Suprapubic skin (tissue), 4 donors: ENCODE data around the gene IQCN. TPM values are rescaled to one million over a fixed set of nuclear protein-coding genes. Genes with fewer than 3 reads are reported as not detected.

Source experiments
- DNase-seq, 2 donors: peaks; one replicate each; pipeline ENCODE4 v3.0.0-alpha.2; 2019; ENCODE audit warnings: low spot score in 2 of 2
- H3K27ac ChIP-seq: fragments of 200-600 bp; sonication (generic); one replicate; pipeline ENCODE4 v1.5.1; 2019
- H3K27me3 ChIP-seq: fragments of 200-600 bp; sonication (generic); one replicate; pipeline ENCODE4 v1.5.1; 2019
- H3K36me3 ChIP-seq: fragments of 200-600 bp; sonication (generic); one replicate; pipeline ENCODE4 v1.5.1; 2019
- H3K4me1 ChIP-seq: fragments of 200-600 bp; sonication (generic); one replicate; pipeline ENCODE4 v1.5.1; 2019
- H3K4me3 ChIP-seq: fragments of 200-600 bp; sonication (generic); one replicate; pipeline ENCODE4 v1.5.1; 2019; ENCODE audit warnings: mild to moderate bottlenecking
- H3K9me3 ChIP-seq: fragments of 200-600 bp; sonication (generic); one replicate; pipeline ENCODE4 v1.5.1; 2019
- EP300 ChIP-seq: sonication (generic); formaldehyde crosslinking; IDR thresholded peaks from one replicate; pipeline ENCODE4 v1.6.1; 2017; ENCODE audit warnings: antibody characterized with exemption
- POLR2A ChIP-seq, 2 donors: fragments of 450-650 bp; IDR thresholded peaks; one replicate each; pipeline ENCODE4 v1.6.1; 2017; ENCODE audit warnings: antibody characterized with exemption in 2 of 2, mild to moderate bottlenecking in 2 of 2, moderate library complexity in 2 of 2
- POLR2AphosphoS5 ChIP-seq, 3 donors: sonication (generic); formaldehyde crosslinking; IDR thresholded peaks; one replicate each; pipeline ENCODE4 v1.6.1; 2017; ENCODE audit warnings: antibody characterized with exemption in 3 of 3
- WGBS: methylation state at CpG from one replicate; pipeline ENCODE4 v1.1.5; 2018; 5-methylcytosine and 5-hydroxymethylcytosine counted together
- total RNA-seq, 4 donors: library from RNA; depleted of rRNA; stranded (reverse); fragments of >200 nt; gene quantifications; one replicate each; pipeline ENCODE4 v1.1.0, GENCODE V29; 2016
- TF ChIP-seq, protein P1 (sequence below), 2 donors: fragments of 200-600 bp in 1 of 2; fragments of 450-650 bp in 1 of 2; sonication (generic) in 1 of 2; IDR thresholded peaks; one replicate each; pipeline ENCODE4 v1.5.1; 2016 to 2019; ENCODE audit warnings: antibody characterized with exemption in 2 of 2, mild to moderate bottlenecking in 1 of 2, moderate library complexity in 1 of 2

IQCN gene
- total RNA-seq, 4 donors from 2014 or later = 8.1 to 27.6 (median 13.6) TPM

GRCh38 chr19:18283338-18283737, 9.1 kb upstream of the IQCN start:
- TF ChIP-seq POLR2A (IDR thresholded peaks at IDR 0.05) = no peak
- TF ChIP-seq, protein P1, sequence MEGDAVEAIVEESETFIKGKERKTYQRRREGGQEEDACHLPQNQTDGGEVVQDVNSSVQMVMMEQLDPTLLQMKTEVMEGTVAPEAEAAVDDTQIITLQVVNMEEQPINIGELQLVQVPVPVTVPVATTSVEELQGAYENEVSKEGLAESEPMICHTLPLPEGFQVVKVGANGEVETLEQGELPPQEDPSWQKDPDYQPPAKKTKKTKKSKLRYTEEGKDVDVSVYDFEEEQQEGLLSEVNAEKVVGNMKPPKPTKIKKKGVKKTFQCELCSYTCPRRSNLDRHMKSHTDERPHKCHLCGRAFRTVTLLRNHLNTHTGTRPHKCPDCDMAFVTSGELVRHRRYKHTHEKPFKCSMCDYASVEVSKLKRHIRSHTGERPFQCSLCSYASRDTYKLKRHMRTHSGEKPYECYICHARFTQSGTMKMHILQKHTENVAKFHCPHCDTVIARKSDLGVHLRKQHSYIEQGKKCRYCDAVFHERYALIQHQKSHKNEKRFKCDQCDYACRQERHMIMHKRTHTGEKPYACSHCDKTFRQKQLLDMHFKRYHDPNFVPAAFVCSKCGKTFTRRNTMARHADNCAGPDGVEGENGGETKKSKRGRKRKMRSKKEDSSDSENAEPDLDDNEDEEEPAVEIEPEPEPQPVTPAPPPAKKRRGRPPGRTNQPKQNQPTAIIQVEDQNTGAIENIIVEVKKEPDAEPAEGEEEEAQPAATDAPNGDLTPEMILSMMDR (IDR thresholded peaks at IDR 0.05) = no peak
- no peak for TF ChIP-seq POLR2AphosphoS5 (IDR thresholded peaks at IDR 0.05)
- TF ChIP-seq EP300 = no peak
- DNase-seq = no peak
- H3K4me1 ChIP-seq = peaks cover 50% of the 10 kb centered on the region
- H3K9me3 ChIP-seq = no peaks in the 10 kb centered on the region
- WGBS = 71% methylated on average over 5 of the region's 5 CpGs
- peaks cover 7% of the 10 kb centered on the region for H3K36me3 ChIP-seq
- H3K4me3 ChIP-seq = no peak overlapping the region
- peak overlapping the region; percentile 100 for H3K27ac ChIP-seq
- H3K27me3 ChIP-seq = no peaks in the 10 kb centered on the region

DNA sequence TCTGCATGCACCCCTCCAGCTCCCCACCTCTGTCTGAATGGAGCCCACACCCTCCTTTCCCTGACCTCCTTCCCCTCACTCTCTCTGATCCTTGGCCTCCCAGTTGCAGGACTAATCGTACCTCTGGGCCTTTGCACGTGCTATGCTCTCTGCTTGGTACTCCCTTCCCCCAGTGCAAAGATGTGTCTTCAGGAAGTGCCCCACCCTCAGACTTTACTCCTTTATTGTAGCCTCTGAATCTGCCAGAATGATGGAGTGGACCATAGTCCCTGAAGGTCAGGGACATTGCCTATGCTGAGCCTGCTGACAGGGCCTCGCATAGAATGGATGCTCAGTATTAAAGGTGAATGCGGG, 8.5 kb upstream of the IQCN start:
- peak overlapping the region; percentile 100 for H3K27ac ChIP-seq
- 57% methylated on average over 4 of the region's 4 CpGs for WGBS
- no peaks in the 10 kb centered on the region for H3K9me3 ChIP-seq
- peaks cover 7% of the 10 kb centered on the region for H3K36me3 ChIP-seq
- no peak for TF ChIP-seq POLR2A (IDR thresholded peaks at IDR 0.05)
- TF ChIP-seq, protein P1 (IDR thresholded peaks at IDR 0.05) = no peak
- no peak for TF ChIP-seq POLR2AphosphoS5 (IDR thresholded peaks at IDR 0.05)
- no peak for TF ChIP-seq EP300
- H3K4me1 ChIP-seq = peaks cover 51% of the 10 kb centered on the region
- DNase-seq = no peak
- peak overlapping the region; percentile 97 for H3K4me3 ChIP-seq
- H3K27me3 ChIP-seq = no peaks in the 10 kb centered on the region

GRCh38 chr19:18282021-18282787, 8.0 kb upstream of the IQCN start:
- Histone ChIP-seq H3K4me1 (peaks cover 51% of the 10 kb centered on the region), H3K36me3 (peaks cover 7% of the 10 kb centered on the region), H3K4me3 (peak overlapping the region; percentile 97), H3K27ac (peak overlapping the region; percentile 100), H3K9me3 (no peaks in the 10 kb centered on the region), H3K27me3 (no peaks in the 10 kb centered on the region)
- under 1% methylated on average over 14 of the region's 27 CpGs for WGBS
- TF ChIP-seq POLR2AphosphoS5 (IDR thresholded peaks at IDR 0.05) (peak in 1 of 3 donors; percentile 48), EP300 (no peak), POLR2A (IDR thresholded peaks at IDR 0.05) (peak in 1 of 2 donors; percentile 60)
- TF ChIP-seq, protein P1 (IDR thresholded peaks at IDR 0.05) = peak in 1 of 2 donors; percentile 8
- DNase-seq = peak in 1 of 2 donors; percentile 96

DNA sequence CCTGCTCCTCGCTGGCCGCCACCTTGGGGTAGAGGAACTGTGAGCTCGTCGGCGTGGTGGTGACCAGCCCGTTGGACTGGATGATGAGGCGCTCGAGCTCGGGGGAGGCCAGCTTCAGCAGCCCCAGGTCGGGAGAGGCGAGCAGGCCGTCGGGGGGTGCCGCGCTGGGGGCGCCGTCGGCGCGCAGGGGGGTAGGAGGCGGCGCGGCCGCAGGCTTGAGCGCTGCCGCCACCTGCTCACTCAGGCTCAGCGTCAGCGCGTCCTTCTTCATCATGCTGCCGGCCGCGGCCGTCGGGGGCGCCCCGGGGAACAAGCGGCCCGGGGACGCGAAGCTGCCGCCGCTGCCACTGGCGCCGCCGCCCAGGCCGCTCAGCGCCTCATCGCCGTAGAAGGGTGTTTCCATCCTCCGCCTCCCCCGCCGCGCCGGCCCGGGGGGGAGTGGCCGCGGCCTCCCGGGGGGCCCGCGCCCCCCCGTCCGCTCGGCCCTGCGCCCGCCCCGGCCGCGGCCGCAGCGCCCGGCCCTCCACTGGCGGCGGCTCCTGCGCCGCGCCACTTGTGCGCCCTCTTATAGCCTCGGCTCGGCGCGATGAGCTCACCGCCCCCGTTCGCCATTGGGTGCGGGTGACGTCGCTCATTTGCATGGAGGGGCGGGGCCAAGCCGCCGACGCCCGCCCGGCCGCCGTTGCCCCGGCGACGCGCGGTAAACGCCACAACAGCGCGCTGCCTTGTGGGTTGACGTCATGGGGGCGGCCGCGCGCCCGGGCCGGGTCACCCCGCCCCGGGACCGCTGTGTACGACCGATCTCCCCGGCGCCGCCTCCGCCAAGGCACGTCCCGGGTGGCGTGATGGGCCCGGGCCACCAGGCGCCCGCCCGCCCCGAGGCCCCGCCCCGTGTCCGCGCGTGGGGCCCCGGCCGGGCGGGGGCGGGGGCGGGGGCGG, 7.1 kb upstream of the IQCN start, which contains the start of gene JUND:
Gene JUND (minus strand): TSS at position 541 of the 939 bp plus-strand sequence. CDS start 138 bp downstream, at position 403.
- no CpG with 5 or more reads among the region's 138 CpGs for WGBS
- Histone ChIP-seq H3K4me1 (peaks cover 53% of the 10 kb centered on the region), H3K4me3 (peak within 1 kb of the TSS; percentile 97), H3K9me3 (no peaks in the 10 kb centered on the region), H3K27ac (peak within 1 kb of the TSS; percentile 100), H3K27me3 (no peaks in the 10 kb centered on the region), H3K36me3 (peaks cover 12% of the 10 kb centered on the region)
- peak; percentile 98 to 99 for DNase-seq
- TF ChIP-seq POLR2AphosphoS5 (IDR thresholded peaks at IDR 0.05) = peak; percentile 56 to 98 (median 96)
- TF ChIP-seq POLR2A (IDR thresholded peaks at IDR 0.05) = peak; percentile 100
- TF ChIP-seq EP300 = peak; percentile 23
- TF ChIP-seq, protein P1 (IDR thresholded peaks at IDR 0.05) = no peak
